ENCODE results near the gene MPHOSPH9. TPM values are rescaled to one million over a fixed set of nuclear protein-coding genes. Genes with fewer than 3 reads are reported as not detected.

MPHOSPH9 gene
- total RNA-seq, 1 experiment from 2014 or later = 72.3 TPM

GRCh38 chr12:123151457-123152454 lies 81.2 kb downstream of the MPHOSPH9 start:
- H3K27ac ChIP-seq (ENCODE audit: low read length) = peak overlapping the region; percentile 73

More at GRCh38 chr12:123151457-123152454, 81.2 kb downstream of the MPHOSPH9 start:
- CTCF ChIA-PET = interaction anchor here (0.6 to 0.8 kb wide), 2 partner anchors 109 to 184 kb away, joined by 4 to 9 read pairs; no protein-coding TSS in a partner anchor
- no peak for DNase-seq (ENCODE audit: low read depth, low spot score)
- Histone ChIP-seq H3K4me3 (ENCODE audit: low read depth in 2 of 2, low read length in 2 of 2) (peak overlapping the region; percentile 62 to 67), H3K4me1 (ENCODE audit: control insufficient read depth, insufficient read depth, low read length) (peaks cover 32% of the 10 kb centered on the region), H3K36me3 (ENCODE audit: control insufficient read depth, insufficient read depth, low read length) (peaks cover 10% of the 10 kb centered on the region), H3K27me3 (ENCODE audit: control insufficient read depth, insufficient read depth, low read length) (no peaks in the 10 kb centered on the region), H3K9me3 (ENCODE audit: control insufficient read depth, insufficient read depth, low read depth, low read length) (no peaks in the 10 kb centered on the region)
- in situ Hi-C loops (cut with HindIII; ENCODE audit: low pct_unique_long_range_greater_than_20kb, low sequenced_read_pairs) (no loop called here), intact Hi-C loops (cut with micrococcal nuclease; ENCODE audit: unreplicated experiment) (loop anchor here (5.0 kb wide), 1 partner anchor 109 kb away; no protein-coding TSS in a partner anchor)
- TF ChIP-seq REST (IDR thresholded peaks at IDR 0.05; ENCODE audit: insufficient read depth in 1 of 2, low read depth in 2 of 2, low read length in 1 of 2) = no peak
- no peak for TF ChIP-seq CTCF (IDR thresholded peaks at IDR 0.05)
- 0 out of 2 replicates have a peak, but pooled peaks have one; percentile 16 for TF ChIP-seq SIN3A (IDR thresholded peaks at IDR 0.05; ENCODE audit: borderline replicate concordance, insufficient read depth, low read depth, low read length)
- peak; percentile 60; the same call in 1 of the 2 replicates for TF ChIP-seq POLR2AphosphoS5 (IDR thresholded peaks at IDR 0.05; ENCODE audit: low read depth, low read length)
- ATAC-seq = peak; percentile 61
- POLR2A ChIA-PET = interaction anchor here (0.5 to 0.6 kb wide), 2 partner anchors 131 to 133 kb away, joined by 5 to 16 read pairs; no protein-coding TSS in a partner anchor
- BruUV-seq (replicated peaks) = no TSS peak
